Activated T-helper 1 cell treated with anti-CD3 and anti-CD28 coated beads, Interleukin-12 subunit alpha, Interleukin-12 subunit beta, Interleukin-2, Interleukin-4 antibody, amounts not matched to agents 30 ng/mL and 10 ng/mL and 1 ng/mL, durations not matched to agents 14 hours and 24 hours and 36 hours (primary cell): ENCODE results near the gene LRP5. TPM values are rescaled to one million over a fixed set of nuclear protein-coding genes. Genes with fewer than 3 reads are reported as not detected.
A peak's percentile ranks its signal among the peaks of the same experiment; 100 is the strongest.
"Not testable (repeated sequence)": the region's sequence is repeated elsewhere in the genome, so short reads cannot be mapped to it uniquely, and the experiment has no call there.

Source experiments
- DNase-seq: peaks from one replicate; pipeline ENCODE4 v3.0.0; 2021; ENCODE audit warnings: low spot score
- H3K27ac Mint-ChIP-seq: one replicate; pipeline ENCODE4 v1.8.0; 2021; ENCODE audit warnings: mild to moderate bottlenecking, mixed read lengths
- H3K27me3 Mint-ChIP-seq: one replicate; pipeline ENCODE4 v1.8.0; 2022; ENCODE audit warnings: mild to moderate bottlenecking, moderate library complexity, mixed read lengths; ENCODE audit not compliant: insufficient read depth
- H3K36me3 Mint-ChIP-seq: one replicate; pipeline ENCODE4 v1.8.0; 2021; ENCODE audit warnings: low read depth, mixed read lengths
- H3K4me1 Mint-ChIP-seq: one replicate; pipeline ENCODE4 v1.8.0; 2021; ENCODE audit warnings: low read depth, mixed read lengths
- H3K4me3 Mint-ChIP-seq: one replicate; pipeline ENCODE4 v1.8.0; 2021; ENCODE audit warnings: mild to moderate bottlenecking, moderate library complexity, mixed read lengths
- H3K9me3 Mint-ChIP-seq: one replicate; pipeline ENCODE4 v1.8.0; 2021; ENCODE audit warnings: mixed read lengths
- intact Hi-C: fragments of 100-400 bp; cut with micrococcal nuclease; formaldehyde crosslinking; loops from one replicate; pipeline ENCODE4 v1.15.1; 2024
- total RNA-seq: library from RNA; stranded (reverse); gene quantifications from 2 replicates; pipeline ENCODE4 v1.2.3, GENCODE V29; 2022

Gene LRP5
- total RNA-seq, 1 donor from 2014 or later = 23.9 TPM

DNA sequence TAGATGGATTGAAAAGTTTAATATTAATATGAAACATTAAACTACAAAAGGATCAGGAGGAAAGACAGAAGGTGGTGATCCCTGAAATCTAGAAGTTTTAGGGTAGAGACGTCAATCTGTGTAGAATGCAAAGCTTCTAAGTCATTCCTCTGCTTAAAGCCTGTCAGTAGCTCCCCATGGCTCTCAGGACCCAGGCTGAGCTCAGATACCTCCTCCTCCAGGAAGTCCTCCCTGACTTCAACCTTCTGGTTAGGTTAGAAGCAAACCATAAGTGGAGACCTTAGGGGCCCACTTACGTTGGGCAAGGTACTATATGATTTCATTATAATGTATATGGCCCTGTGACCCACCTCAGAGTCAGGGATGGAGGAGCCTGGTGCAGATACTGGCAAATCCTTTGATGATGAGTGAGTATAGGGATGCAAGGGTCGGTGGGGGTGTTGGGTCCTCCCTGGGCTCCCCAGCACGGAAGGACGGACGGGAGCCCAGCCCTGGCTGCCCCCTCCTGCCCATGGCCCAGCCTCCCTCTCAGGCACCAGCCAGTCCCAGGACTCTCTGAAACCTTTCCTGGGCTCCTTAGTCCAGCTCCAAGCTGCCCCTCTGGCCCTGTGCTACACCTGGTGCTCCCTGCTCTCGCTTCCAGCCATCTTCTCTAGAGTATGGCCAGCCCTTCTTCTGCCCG is 145.0 kb downstream of the LRP5 start:
- H3K36me3 Mint-ChIP-seq = peaks cover 4% of the 10 kb centered on the region
- no peaks in the 10 kb centered on the region for H3K9me3 Mint-ChIP-seq
- no peak for DNase-seq
- no peak overlapping the region for H3K4me3 Mint-ChIP-seq
- no peak overlapping the region for H3K27ac Mint-ChIP-seq
- H3K27me3 Mint-ChIP-seq = peaks cover 5% of the 10 kb centered on the region
- peaks cover 14% of the 10 kb centered on the region for H3K4me1 Mint-ChIP-seq
- intact Hi-C loops = no loop called here

DNA sequence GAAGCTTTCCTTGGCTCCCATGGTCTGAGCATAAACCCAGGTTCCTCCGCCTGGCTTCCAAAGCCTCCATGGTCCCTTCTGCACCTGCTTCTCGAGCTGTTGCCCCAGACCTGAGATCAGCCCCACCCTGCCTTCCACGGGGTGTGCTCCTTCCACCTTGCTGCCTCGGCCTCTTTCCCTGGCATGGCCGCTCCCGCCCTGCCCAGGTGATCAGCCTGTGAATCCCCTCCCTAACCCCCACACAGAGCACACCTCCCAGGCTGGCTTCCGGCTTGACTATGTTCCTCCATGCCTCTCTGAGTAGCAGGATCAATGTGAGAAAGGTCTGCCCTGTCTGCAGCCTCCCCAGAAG is 145.5 kb downstream of the LRP5 start:
- intact Hi-C loops = no loop called here
- H3K9me3 Mint-ChIP-seq = no peaks in the 10 kb centered on the region
- H3K27me3 Mint-ChIP-seq = peaks cover 5% of the 10 kb centered on the region
- H3K27ac Mint-ChIP-seq = no peak overlapping the region
- DNase-seq = no peak
- no peak overlapping the region for H3K4me3 Mint-ChIP-seq
- peaks cover 19% of the 10 kb centered on the region for H3K4me1 Mint-ChIP-seq
- peaks cover 7% of the 10 kb centered on the region for H3K36me3 Mint-ChIP-seq

DNA sequence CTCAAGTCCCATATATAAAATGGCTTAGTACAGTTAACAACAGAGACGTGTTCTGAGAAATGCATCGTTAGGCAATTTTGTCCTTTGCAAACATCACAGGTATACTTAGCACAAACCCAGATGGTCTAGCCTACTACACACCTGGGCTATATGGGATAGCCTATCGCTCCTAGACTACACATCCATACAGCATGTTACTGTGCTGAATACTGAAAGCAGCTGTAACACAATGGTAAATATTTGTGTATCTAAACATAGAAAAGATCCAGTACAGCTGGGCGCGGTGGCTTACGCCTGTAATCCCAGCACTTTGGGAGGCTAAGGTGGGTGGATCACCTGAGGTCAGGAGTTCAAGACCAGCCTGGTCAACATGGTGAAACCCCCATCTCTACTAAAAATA is 145.9 kb downstream of the LRP5 start:
- peaks cover 21% of the 10 kb centered on the region for H3K4me1 Mint-ChIP-seq
- H3K4me3 Mint-ChIP-seq, H3K27me3 Mint-ChIP-seq, DNase-seq, H3K9me3 Mint-ChIP-seq, intact Hi-C loops, H3K27ac Mint-ChIP-seq, H3K36me3 Mint-ChIP-seq: not testable (repeated sequence)

DNA sequence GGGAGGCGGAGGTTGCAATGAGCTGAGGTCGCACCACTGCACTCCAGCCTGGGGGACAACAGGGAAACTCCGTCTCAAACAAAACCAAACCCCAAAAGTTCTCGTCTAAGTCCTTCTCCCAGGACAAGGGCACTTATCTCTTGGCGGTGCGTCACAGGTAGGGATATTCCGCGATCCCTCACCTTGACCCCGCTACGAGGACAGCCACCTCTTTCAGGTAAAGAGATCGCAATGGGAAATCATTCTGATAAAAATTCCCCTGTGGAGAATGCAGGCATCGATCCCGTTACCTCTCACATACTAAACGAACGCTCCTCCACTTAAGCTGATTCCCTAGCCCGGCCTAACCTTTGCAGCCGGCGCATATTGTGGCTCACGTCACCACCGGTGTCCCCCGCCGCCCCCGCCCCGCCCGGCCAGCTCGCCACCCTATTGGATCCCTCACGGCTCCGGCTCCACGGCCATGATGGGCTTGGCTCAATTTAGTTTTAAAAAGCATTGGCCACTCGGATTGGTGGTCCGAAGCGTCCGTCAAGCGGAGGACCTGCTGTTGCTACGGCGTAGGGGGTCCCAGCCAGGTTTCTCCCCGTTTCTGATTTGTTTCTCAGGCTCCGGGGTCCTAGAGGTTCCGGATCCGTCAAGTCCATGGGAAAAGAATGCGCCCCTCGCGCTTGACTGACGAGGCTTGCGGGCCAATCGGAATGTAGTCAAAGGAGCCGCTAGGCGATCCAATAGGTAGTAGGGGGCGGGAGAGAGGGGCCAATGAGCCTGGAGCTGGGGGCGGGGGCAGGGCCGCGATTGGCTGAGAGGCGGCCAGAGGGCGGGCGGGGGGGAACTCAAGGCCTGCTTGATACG is 147.7 kb downstream of the LRP5 start:
- intact Hi-C loops = loop anchor here (1.0 to 10.0 kb wide), 11 partner anchors 13 to 1215 kb away; partner anchors contain the start of genes C11orf24, CDK2AP2, CPT1A and KMT5B
- Mint-ChIP-seq H3K36me3 (peaks cover 9% of the 10 kb centered on the region), H3K9me3 (no peaks in the 10 kb centered on the region), H3K4me1 (peaks cover 29% of the 10 kb centered on the region), H3K27me3 (peaks cover 3% of the 10 kb centered on the region), H3K4me3 (peak overlapping the region; percentile 86), H3K27ac (peak overlapping the region; percentile 91)
- DNase-seq = peak; percentile 90

DNA sequence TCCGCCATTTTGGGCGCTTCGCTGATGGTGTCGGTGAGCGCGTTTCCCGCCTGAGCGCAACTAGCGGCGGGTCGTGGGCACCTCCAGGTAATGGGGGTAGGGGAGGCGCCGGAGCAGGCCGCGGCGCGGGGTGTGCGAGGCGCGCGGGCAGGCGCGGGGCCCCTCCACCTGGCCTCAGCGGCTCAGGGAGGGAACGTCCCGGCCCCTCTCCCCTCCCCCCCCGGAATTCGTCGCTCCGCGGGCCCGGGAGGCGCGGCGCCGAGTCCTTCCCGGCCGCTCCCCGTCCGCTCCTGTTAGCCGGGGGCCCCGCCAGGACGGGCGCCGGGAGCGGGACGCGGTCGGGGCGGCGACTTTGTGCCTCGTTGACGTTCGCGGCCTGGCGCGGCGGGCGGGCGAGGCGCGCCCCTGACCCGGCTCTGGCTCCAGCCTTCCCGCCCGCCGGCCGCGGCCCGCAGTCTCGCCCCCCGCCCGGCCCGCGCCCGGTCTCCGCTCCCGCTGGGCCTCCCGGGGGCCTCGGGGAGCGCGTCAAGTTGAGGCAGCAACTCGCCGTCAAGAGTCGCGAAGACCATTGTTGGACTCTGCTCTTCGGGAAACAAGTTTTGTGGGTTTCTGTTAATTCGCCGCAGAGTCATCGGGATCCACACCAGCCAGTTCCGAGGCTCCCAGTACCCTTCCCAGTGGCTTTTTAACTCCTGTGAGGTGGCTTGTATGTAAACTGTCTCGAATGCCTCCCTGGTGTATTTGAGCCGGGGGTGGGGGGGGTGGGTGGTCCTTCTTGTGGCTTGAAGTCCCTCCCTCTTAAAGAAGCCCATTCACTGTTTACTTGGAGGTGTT is 148.6 kb downstream of the LRP5 start, which contains the start of gene PPP6R3:
Gene PPP6R3, plus strand, starts transcription at position 12 of the 834 bp plus-strand sequence. CDS start 76,913 bp downstream, outside the sequence.
- Mint-ChIP-seq H3K4me1 (peaks cover 37% of the 10 kb centered on the region), H3K27ac (peak within 1 kb of the TSS; percentile 91), H3K4me3 (peak within 1 kb of the TSS; percentile 86), H3K9me3 (no peaks in the 10 kb centered on the region), H3K36me3 (peaks cover 11% of the 10 kb centered on the region), H3K27me3 (no peaks in the 10 kb centered on the region)
- intact Hi-C loops = loop anchor here (1.0 to 10.0 kb wide), 12 partner anchors 11 to 1214 kb away; partner anchors contain the start of genes C11orf24, CDK2AP2, CPT1A and KMT5B
- DNase-seq = no peak

DNA sequence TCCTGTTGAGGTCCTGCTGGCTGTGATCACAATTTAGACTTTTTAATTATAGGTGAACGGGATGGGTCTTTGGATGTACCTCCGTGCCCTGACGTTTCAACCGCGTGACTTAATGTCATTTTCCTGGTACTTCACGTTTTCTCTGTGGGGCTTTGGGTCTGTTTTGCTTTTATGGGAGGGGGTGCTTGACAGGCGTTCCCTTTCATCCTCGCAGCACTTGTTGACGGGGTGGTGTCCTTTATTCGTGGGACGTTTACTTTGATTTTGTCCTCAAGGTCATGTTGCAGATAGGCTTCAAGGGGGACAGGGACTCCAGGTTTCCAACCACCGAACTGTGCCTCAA is 149.2 kb downstream of the LRP5 start:
- H3K4me3 Mint-ChIP-seq = peak overlapping the region; percentile 80
- no peaks in the 10 kb centered on the region for H3K9me3 Mint-ChIP-seq
- DNase-seq = no peak
- H3K27me3 Mint-ChIP-seq = no peaks in the 10 kb centered on the region
- peak overlapping the region; percentile 86 for H3K27ac Mint-ChIP-seq
- peaks cover 40% of the 10 kb centered on the region for H3K4me1 Mint-ChIP-seq
- intact Hi-C loops = loop anchor here (1.0 to 10.0 kb wide), 10 partner anchors 11 to 1213 kb away; partner anchors contain the start of genes C11orf24, CDK2AP2, CPT1A and KMT5B
- H3K36me3 Mint-ChIP-seq = peaks cover 12% of the 10 kb centered on the region

DNA sequence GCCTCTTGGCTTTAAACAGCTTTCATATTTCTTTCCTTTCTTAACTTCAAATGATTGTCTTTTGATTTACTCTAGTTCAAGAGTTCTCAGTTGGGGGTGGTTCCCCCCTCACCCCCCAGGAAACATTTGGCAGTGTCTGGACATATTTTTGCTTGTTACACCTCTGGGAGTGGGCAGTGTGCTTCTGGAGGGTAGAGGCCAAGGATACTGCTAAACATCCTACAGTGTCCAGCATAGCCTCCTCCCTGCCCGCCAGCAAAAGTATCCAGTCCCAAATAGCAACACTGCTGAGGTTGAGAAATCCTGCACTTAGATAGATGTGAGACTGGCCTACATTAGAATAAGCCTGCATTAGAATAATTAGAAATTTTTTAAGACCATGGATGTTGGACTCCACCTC is 151.3 kb downstream of the LRP5 start:
- peak overlapping the region; percentile 62 for H3K4me3 Mint-ChIP-seq
- H3K36me3 Mint-ChIP-seq = peaks cover 18% of the 10 kb centered on the region
- H3K27ac Mint-ChIP-seq = no peak overlapping the region
- H3K27me3 Mint-ChIP-seq = no peaks in the 10 kb centered on the region
- peaks cover 57% of the 10 kb centered on the region for H3K4me1 Mint-ChIP-seq
- intact Hi-C loops = loop anchor here (5.0 to 10.0 kb wide), 6 partner anchors 191 to 1211 kb away; partner anchors contain the start of genes C11orf24, CPT1A, KMT5B and LTO1
- no peak for DNase-seq
- H3K9me3 Mint-ChIP-seq = no peaks in the 10 kb centered on the region

DNA sequence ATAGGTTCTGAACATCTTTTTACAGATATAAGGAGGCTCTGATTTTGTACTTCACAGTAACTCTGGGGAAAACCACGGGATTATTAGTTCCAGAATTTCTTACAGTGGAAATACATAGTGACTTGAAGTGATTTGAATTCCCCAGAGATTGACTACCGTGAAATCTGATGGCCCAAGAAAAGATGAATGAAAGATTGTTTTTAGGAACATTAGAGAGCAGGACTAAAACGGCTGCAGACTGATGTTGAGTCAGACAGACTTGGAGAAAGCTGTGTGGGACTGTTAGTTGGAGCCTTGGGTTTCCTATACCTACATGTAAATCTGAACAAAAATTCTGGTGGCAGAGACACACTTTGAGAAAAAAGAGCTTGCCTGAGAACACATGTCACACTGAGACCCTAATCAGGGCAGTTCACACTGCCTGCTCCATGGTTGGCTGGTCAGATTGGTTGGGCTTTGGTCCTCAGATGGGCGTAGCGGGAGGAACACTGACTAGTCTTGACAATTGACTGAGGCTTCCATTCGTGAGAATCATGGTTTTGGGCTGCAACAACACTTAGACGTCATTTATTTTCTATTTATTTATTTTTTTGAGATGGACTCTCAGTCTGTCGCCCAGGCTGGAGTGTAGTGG is 154.9 kb downstream of the LRP5 start:
- peaks cover 80% of the 10 kb centered on the region for H3K4me1 Mint-ChIP-seq
- DNase-seq = no peak
- H3K4me3 Mint-ChIP-seq = no peak overlapping the region
- no peaks in the 10 kb centered on the region for H3K27me3 Mint-ChIP-seq
- peaks cover 28% of the 10 kb centered on the region for H3K36me3 Mint-ChIP-seq
- no peaks in the 10 kb centered on the region for H3K9me3 Mint-ChIP-seq
- intact Hi-C loops = loop anchor here (10.0 kb wide), 1 partner anchor 1207 kb away; the partner anchor contains the start of gene LTO1
- no peak overlapping the region for H3K27ac Mint-ChIP-seq

DNA sequence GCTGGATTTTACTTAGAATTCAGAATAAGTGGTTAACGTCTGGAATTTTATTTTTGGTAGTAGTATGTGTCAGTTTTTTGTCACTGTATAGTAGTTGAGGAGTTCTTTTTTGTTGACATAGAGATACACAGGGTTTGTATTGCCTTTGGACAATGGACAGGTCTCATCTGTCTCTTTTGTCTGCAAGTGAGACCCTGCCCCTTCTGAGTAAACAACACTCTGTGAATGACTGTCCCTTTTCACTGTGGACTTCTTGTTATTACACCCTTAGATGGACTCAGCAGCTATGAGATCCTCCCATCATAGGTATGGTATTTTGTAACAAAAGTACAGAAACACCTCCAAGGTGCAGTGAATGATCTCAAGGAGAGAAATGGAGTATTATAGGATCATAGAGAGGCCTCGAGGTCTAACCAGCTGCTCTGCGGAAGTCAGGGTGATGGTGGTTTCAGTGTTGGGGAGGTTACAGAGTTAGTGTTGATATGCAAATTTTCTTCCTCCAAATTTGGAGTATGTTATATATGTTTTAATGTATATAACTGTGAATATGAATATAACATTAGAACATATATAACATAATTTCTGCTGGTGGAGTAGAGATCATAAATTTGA is 155.9 kb downstream of the LRP5 start:
- Mint-ChIP-seq H3K4me1 (peaks cover 82% of the 10 kb centered on the region), H3K27me3 (no peaks in the 10 kb centered on the region), H3K27ac (peak overlapping the region; percentile 69), H3K4me3 (peak overlapping the region; percentile 68), H3K36me3 (peaks cover 26% of the 10 kb centered on the region), H3K9me3 (no peaks in the 10 kb centered on the region)
- intact Hi-C loops = loop anchor here (10.0 kb wide), 1 partner anchor 1206 kb away; the partner anchor contains the start of gene LTO1
- DNase-seq = no peak

DNA sequence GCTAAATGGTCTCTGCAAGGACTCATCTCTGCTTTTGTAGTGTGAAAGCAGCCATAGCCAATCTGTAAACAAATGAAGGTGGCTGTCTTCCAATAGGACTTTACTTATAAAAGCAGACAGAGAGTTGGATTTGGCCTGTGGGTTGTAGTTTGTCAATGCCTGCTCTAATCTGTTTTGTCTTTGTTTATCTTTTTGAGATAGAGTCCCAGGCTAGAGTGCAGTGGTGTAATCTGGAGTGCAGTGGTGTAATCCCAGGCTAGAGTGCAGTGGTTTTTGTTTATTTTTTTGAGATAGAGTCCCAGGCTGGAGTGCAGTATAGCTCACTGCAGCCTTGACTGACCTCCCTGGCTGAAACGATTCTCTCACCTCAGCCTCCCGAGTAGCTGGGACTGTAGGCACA is 156.7 kb downstream of the LRP5 start:
- Mint-ChIP-seq H3K27me3 (no peaks in the 10 kb centered on the region), H3K9me3 (no peaks in the 10 kb centered on the region), H3K27ac (no peak overlapping the region), H3K36me3 (peaks cover 29% of the 10 kb centered on the region), H3K4me3 (peak overlapping the region; percentile 57), H3K4me1 (peaks cover 85% of the 10 kb centered on the region)
- no peak for DNase-seq
- intact Hi-C loops = loop anchor here (10.0 kb wide), 1 partner anchor 1206 kb away; the partner anchor contains the start of gene LTO1

DNA sequence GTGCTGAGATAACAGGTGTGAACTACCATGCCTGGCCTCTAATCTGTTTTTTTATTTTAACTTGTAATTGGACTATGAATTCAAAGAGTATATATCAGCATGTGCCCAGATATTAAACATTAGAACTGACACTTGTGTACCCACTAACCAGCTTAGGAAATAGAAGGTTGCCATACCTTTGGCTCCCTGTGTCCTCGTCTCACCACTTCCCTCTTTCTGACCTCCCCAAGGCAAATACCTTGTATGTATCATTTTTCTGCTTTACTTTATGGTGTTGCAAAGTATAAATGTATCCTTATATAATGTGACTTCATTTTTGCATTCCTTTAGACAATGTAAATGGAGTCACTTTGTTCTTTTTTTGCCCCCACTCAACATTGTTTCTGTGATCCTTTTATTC is 157.3 kb downstream of the LRP5 start:
- no peak for DNase-seq
- Mint-ChIP-seq H3K36me3 (peaks cover 32% of the 10 kb centered on the region), H3K4me3 (peak overlapping the region; percentile 57), H3K27ac (peak overlapping the region; percentile 35), H3K9me3 (no peaks in the 10 kb centered on the region), H3K4me1 (peaks cover 88% of the 10 kb centered on the region), H3K27me3 (no peaks in the 10 kb centered on the region)
- intact Hi-C loops = loop anchor here (10.0 kb wide), 1 partner anchor 1205 kb away; the partner anchor contains the start of gene LTO1
